Measurements from ENCODE around the gene DUSP14.

The DUSP14 gene

GRCh38 chr17:37516127-37516571, 26.5 kb downstream of the DUSP14 start:
- no peaks in the 10 kb centered on the region for H3K9me3 ChIP-seq (ENCODE audit: control insufficient read depth, insufficient read depth, low read length)
- H3K9ac ChIP-seq (ENCODE audit: low read depth, low read length): no peak overlapping the region
- peaks cover 19% of the 10 kb centered on the region for H3K36me3 ChIP-seq (ENCODE audit: insufficient read depth, low read length)
- H3K4me1 ChIP-seq (ENCODE audit: insufficient read depth, low read length): no peaks in the 10 kb centered on the region

GRCh38 chr17:37517881-37518280, 28.2 kb downstream of the DUSP14 start:
- Histone ChIP-seq H3K4me1 (ENCODE audit: insufficient read depth, low read length) (no peaks in the 10 kb centered on the region), H3K36me3 (ENCODE audit: insufficient read depth, low read length) (peaks cover 19% of the 10 kb centered on the region), H3K9ac (ENCODE audit: low read depth, low read length) (no peak overlapping the region), H3K9me3 (ENCODE audit: control insufficient read depth, insufficient read depth, low read length) (no peaks in the 10 kb centered on the region)

GRCh38 chr17:37518826-37519225, 29.1 kb downstream of the DUSP14 start:
- peaks cover 13% of the 10 kb centered on the region for H3K36me3 ChIP-seq (ENCODE audit: insufficient read depth, low read length)
- no peak overlapping the region for H3K9ac ChIP-seq (ENCODE audit: low read depth, low read length)
- no peaks in the 10 kb centered on the region for H3K4me1 ChIP-seq (ENCODE audit: insufficient read depth, low read length)
- H3K9me3 ChIP-seq (ENCODE audit: control insufficient read depth, insufficient read depth, low read length): no peaks in the 10 kb centered on the region

GRCh38 chr17:37519251-37519985, 29.7 kb downstream of the DUSP14 start:
- no peak overlapping the region for H3K9ac ChIP-seq (ENCODE audit: low read depth, low read length)
- peaks cover 13% of the 10 kb centered on the region for H3K36me3 ChIP-seq (ENCODE audit: insufficient read depth, low read length)
- no peaks in the 10 kb centered on the region for H3K4me1 ChIP-seq (ENCODE audit: insufficient read depth, low read length)
- H3K9me3 ChIP-seq (ENCODE audit: control insufficient read depth, insufficient read depth, low read length): no peaks in the 10 kb centered on the region

- no peaks in the 10 kb centered on the region for H3K4me1 ChIP-seq (ENCODE audit: insufficient read depth, low read length)
- H3K9ac ChIP-seq (ENCODE audit: low read depth, low read length): no peak overlapping the region
- H3K9me3 ChIP-seq (ENCODE audit: control insufficient read depth, insufficient read depth, low read length): no peaks in the 10 kb centered on the region
- peaks cover 13% of the 10 kb centered on the region for H3K36me3 ChIP-seq (ENCODE audit: insufficient read depth, low read length)
Measured at GRCh38 chr17:37520174-37520573, 30.5 kb downstream of the DUSP14 start.

DNA sequence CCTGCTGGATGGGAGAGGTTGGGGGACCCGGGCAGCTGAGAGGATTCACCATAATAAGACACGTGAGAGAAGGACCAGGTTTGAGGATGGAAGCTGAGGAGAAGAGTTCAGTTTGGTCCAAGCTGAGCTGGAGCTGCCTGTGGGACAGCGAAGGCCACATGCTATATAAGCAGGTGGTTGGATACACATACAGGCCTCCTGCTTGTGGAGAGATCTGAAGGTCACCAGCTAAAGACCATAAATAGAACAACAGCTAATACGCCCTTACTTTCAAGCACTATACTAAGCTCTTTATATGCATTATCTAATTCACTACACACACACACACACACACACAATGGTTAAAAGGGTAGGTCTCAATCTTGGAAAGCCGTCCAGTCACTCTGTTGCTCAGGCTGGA, 32.1 kb downstream of the DUSP14 start:
- Histone ChIP-seq H3K9ac (ENCODE audit: low read depth, low read length) (no peak overlapping the region), H3K9me3 (ENCODE audit: control insufficient read depth, insufficient read depth, low read length) (no peaks in the 10 kb centered on the region), H3K36me3 (ENCODE audit: insufficient read depth, low read length) (peaks cover 13% of the 10 kb centered on the region), H3K4me1 (ENCODE audit: insufficient read depth, low read length) (no peaks in the 10 kb centered on the region)

GRCh38 chr17:37523715-37524219, 34.1 kb downstream of the DUSP14 start:
- H3K9me3 ChIP-seq (ENCODE audit: control insufficient read depth, insufficient read depth, low read length): no peaks in the 10 kb centered on the region
- H3K36me3 ChIP-seq (ENCODE audit: insufficient read depth, low read length): peaks cover 5% of the 10 kb centered on the region

GRCh38 chr17:37527249-37527851, 37.7 kb downstream of the DUSP14 start:
- Histone ChIP-seq H3K4me1 (ENCODE audit: insufficient read depth, low read length) (no peaks in the 10 kb centered on the region), H3K9me3 (ENCODE audit: control insufficient read depth, insufficient read depth, low read length) (no peaks in the 10 kb centered on the region), H3K36me3 (ENCODE audit: insufficient read depth, low read length) (no peaks in the 10 kb centered on the region), H3K9ac (ENCODE audit: low read depth, low read length) (no peak overlapping the region)

More at GRCh38 chr17:37523715-37524219, 34.1 kb downstream of the DUSP14 start:
- Histone ChIP-seq H3K4me1 (ENCODE audit: insufficient read depth, low read length) (no peaks in the 10 kb centered on the region), H3K9ac (ENCODE audit: low read depth, low read length) (no peak overlapping the region)

GRCh38 chr17:37530420-37530819, 40.7 kb downstream of the DUSP14 start:
- Histone ChIP-seq H3K36me3 (ENCODE audit: insufficient read depth, low read length) (no peaks in the 10 kb centered on the region), H3K9ac (ENCODE audit: low read depth, low read length) (no peak overlapping the region), H3K4me1 (ENCODE audit: insufficient read depth, low read length) (no peaks in the 10 kb centered on the region), H3K9me3 (ENCODE audit: control insufficient read depth, insufficient read depth, low read length) (no peaks in the 10 kb centered on the region)

DNA sequence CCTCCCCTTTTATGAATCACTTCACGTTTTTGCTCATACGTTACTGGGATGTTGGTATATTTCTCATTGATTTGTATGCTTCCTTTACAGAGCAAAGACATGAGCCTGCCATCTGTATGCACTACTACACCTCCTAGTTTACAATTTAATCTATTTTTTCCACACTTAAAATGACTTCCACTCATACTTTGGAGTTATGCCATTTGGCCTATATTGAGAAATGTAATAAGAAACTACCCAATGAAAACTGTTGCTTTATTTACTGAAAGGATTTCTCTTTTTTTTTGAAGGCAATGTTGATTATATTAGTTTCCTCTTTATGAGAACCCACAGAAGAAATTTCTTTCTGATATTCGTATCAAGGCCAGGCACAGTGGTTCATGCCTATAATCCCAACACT, 43.1 kb downstream of the DUSP14 start:
- no peaks in the 10 kb centered on the region for H3K9me3 ChIP-seq (ENCODE audit: control insufficient read depth, insufficient read depth, low read length)
- H3K4me1 ChIP-seq (ENCODE audit: insufficient read depth, low read length): no peaks in the 10 kb centered on the region
- H3K9ac ChIP-seq (ENCODE audit: low read depth, low read length): no peak overlapping the region
- no peaks in the 10 kb centered on the region for H3K36me3 ChIP-seq (ENCODE audit: insufficient read depth, low read length)

DNA sequence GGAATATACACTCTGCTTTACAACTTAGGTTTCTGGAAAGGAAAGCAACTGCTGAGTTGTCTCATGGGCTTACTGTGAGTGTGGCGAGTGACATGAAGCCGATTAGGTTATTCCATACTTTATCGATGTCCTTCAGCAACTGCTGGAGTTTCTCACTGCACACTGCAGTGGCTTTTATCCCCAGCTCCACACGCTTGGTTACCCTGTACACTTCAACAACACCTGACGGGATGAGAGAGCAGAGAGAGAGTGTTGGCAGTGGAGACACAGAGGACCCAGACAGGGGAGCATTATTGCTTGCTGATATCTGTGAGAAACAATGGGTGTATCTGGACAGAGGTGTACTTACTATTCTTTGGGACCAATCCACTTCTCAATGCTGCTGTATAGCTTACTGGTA, 46.2 kb downstream of the DUSP14 start:
- no peak overlapping the region for H3K9ac ChIP-seq (ENCODE audit: low read depth, low read length)
- H3K36me3 ChIP-seq (ENCODE audit: insufficient read depth, low read length): peaks cover 4% of the 10 kb centered on the region; the same call in 1 of the 2 replicates
- no peaks in the 10 kb centered on the region for H3K9me3 ChIP-seq (ENCODE audit: control insufficient read depth, insufficient read depth, low read length)
- no peaks in the 10 kb centered on the region for H3K4me1 ChIP-seq (ENCODE audit: insufficient read depth, low read length)

DNA sequence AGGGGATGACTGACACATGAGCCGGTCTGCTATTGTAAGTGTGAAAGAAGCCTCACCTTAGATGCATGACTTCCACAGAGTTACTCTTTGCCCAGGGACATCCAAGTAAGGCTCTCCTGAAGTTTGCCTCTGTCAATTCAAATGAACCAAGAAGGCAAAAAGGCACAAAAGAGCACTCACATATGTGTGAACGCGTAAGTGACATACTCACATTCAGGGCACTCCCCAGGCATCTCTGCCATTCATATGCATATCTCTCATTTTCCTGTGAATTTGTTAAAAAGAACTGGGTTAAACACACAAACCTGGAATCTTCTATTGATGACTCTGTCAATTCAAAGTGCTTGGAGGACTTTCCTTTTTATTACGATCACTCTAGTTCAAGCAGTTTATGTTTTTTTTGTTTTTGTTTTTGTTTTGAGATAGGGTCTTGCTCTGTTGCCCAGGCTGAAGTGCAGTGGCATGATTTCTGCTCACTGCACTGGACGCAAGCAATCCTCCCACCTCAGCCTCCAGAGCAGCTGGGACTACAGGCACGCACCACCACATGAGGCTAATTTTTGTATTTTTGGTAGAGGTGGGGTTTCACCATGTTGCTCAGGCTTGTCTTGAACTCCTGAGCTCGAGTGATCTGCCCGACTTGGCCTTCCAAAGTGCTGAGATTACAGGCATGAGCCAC, 49.4 kb downstream of the DUSP14 start:
- Histone ChIP-seq H3K4me1 (ENCODE audit: insufficient read depth, low read length) (peaks cover 6% of the 10 kb centered on the region; the same call in 1 of the 2 replicates), H3K9ac (ENCODE audit: low read depth, low read length) (no peak overlapping the region), H3K36me3 (ENCODE audit: insufficient read depth, low read length) (peaks cover 4% of the 10 kb centered on the region; the same call in 1 of the 2 replicates), H3K9me3 (ENCODE audit: control insufficient read depth, insufficient read depth, low read length) (no peaks in the 10 kb centered on the region)

DNA sequence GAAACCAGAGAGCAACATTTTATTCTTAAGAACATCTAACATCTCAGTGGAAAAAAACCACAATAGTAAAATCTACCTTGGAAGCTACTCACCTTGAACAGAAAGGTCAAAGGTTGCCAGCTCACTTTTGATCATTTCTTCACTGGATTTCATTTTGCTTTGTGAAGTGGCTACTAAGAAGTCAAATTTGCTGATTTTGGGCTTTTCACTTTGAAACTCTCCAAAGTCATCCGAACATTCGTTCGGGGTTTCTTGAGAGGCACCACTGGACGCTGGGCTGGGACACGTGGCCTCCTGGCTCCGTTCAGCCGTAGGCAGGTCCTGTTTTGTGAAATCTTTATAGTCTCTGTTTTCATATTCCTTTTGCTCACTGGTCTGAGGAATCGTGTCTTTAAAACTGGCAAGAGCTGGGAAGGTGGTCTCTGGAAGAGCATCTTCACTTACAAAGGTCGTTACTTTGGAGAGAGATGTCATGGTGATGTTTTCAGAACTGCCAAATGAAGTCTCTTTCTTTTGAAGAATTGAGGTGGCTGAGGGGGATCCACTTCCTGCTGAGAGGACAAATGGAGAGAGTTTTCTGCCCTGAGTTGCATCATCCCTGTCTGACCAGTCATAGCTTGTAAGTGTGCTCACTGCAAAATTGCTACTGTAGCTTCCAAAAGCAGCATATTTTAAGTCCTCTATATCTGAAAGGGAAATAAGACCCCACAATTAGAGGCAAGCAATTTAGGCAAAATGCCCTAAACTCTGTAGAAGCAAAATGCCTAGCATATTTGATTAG, 52.4 kb downstream of the DUSP14 start:
- H3K36me3 ChIP-seq (ENCODE audit: insufficient read depth, low read length): peaks cover 4% of the 10 kb centered on the region; the same call in 1 of the 2 replicates
- H3K9ac ChIP-seq (ENCODE audit: low read depth, low read length): no peak overlapping the region
- H3K4me1 ChIP-seq (ENCODE audit: insufficient read depth, low read length): peaks cover 6% of the 10 kb centered on the region; the same call in 1 of the 2 replicates
- H3K9me3 ChIP-seq (ENCODE audit: control insufficient read depth, insufficient read depth, low read length): no peaks in the 10 kb centered on the region

GRCh38 chr17:37543637-37544052, 54.0 kb downstream of the DUSP14 start:
- no peak overlapping the region for H3K9ac ChIP-seq (ENCODE audit: low read depth, low read length)
- H3K4me1 ChIP-seq (ENCODE audit: insufficient read depth, low read length): peaks cover 6% of the 10 kb centered on the region; the same call in 1 of the 2 replicates
- H3K36me3 ChIP-seq (ENCODE audit: insufficient read depth, low read length): peaks cover 4% of the 10 kb centered on the region; the same call in 1 of the 2 replicates
- H3K9me3 ChIP-seq (ENCODE audit: control insufficient read depth, insufficient read depth, low read length): no peaks in the 10 kb centered on the region
